ENCODE results near the gene CRIP2. TPM values are rescaled to one million over a fixed set of nuclear protein-coding genes. Genes with fewer than 3 reads are reported as not detected.

The CRIP2 gene
- total RNA-seq, 1 donor from 2014 or later, result 38.3 TPM

GRCh38 chr14:105482486-105483110, 8.0 kb downstream of the CRIP2 start:
- peaks cover 59% of the 10 kb centered on the region for H3K27me3 Mint-ChIP-seq (ENCODE audit: low read depth)

GRCh38 chr14:105483300-105484068, 8.9 kb downstream of the CRIP2 start:
- Mint-ChIP-seq H3K4me1 (peaks cover 21% of the 10 kb centered on the region), H3K9me3 (no peaks in the 10 kb centered on the region), H3K27ac (ENCODE audit: unreplicated experiment) (no peak overlapping the region), H3K36me3 (ENCODE audit: low read depth) (no peaks in the 10 kb centered on the region), H3K27me3 (ENCODE audit: low read depth) (peaks cover 66% of the 10 kb centered on the region), H3K4me3 (no peak overlapping the region)
- no peak for TF ChIP-seq CTCF (conservative IDR thresholded peaks at IDR 0.05)
- no peak for DNase-seq (ENCODE audit: low read depth, low spot score)

More at GRCh38 chr14:105482486-105483110, 8.0 kb downstream of the CRIP2 start:
- peaks cover 21% of the 10 kb centered on the region for H3K4me1 Mint-ChIP-seq
- no peaks in the 10 kb centered on the region for H3K9me3 Mint-ChIP-seq
- H3K4me3 Mint-ChIP-seq, result peak overlapping the region; percentile 84
- no peaks in the 10 kb centered on the region for H3K36me3 Mint-ChIP-seq (ENCODE audit: low read depth)
- DNase-seq (ENCODE audit: low read depth, low spot score), result no peak
- peak overlapping the region; percentile 99 for H3K27ac Mint-ChIP-seq (ENCODE audit: unreplicated experiment)
- TF ChIP-seq CTCF (conservative IDR thresholded peaks at IDR 0.05), result no peak

- H3K36me3 Mint-ChIP-seq (ENCODE audit: low read depth), result no peaks in the 10 kb centered on the region
- H3K27me3 Mint-ChIP-seq (ENCODE audit: low read depth), result peaks cover 66% of the 10 kb centered on the region
- peaks cover 22% of the 10 kb centered on the region for H3K4me1 Mint-ChIP-seq
- H3K27ac Mint-ChIP-seq (ENCODE audit: unreplicated experiment), result no peak overlapping the region
- H3K9me3 Mint-ChIP-seq, result no peaks in the 10 kb centered on the region
- H3K4me3 Mint-ChIP-seq, result peak overlapping the region; percentile 13
- no peak for DNase-seq (ENCODE audit: low read depth, low spot score)
- TF ChIP-seq CTCF (conservative IDR thresholded peaks at IDR 0.05), result no peak
Observed at GRCh38 chr14:105484069-105484996, 9.7 kb downstream of the CRIP2 start.

GRCh38 chr14:105484997-105485393, 10.4 kb downstream of the CRIP2 start:
- Mint-ChIP-seq H3K9me3 (no peaks in the 10 kb centered on the region), H3K4me1 (peaks cover 26% of the 10 kb centered on the region), H3K27me3 (ENCODE audit: low read depth) (peaks cover 64% of the 10 kb centered on the region), H3K27ac (ENCODE audit: unreplicated experiment) (no peak overlapping the region), H3K4me3 (no peak overlapping the region), H3K36me3 (ENCODE audit: low read depth) (no peaks in the 10 kb centered on the region)
- DNase-seq (ENCODE audit: low read depth, low spot score), result no peak
- TF ChIP-seq CTCF (conservative IDR thresholded peaks at IDR 0.05), result no peak

GRCh38 chr14:105485739-105486162, 11.1 kb downstream of the CRIP2 start:
- TF ChIP-seq CTCF (conservative IDR thresholded peaks at IDR 0.05), result peak; percentile 64
- peaks cover 57% of the 10 kb centered on the region for H3K27me3 Mint-ChIP-seq (ENCODE audit: low read depth)
- DNase-seq (ENCODE audit: low read depth, low spot score), result peak; percentile 59
- H3K36me3 Mint-ChIP-seq (ENCODE audit: low read depth), result no peaks in the 10 kb centered on the region
- peaks cover 26% of the 10 kb centered on the region for H3K4me1 Mint-ChIP-seq
- no peak overlapping the region for H3K27ac Mint-ChIP-seq (ENCODE audit: unreplicated experiment)
- peak overlapping the region; percentile 57 for H3K4me3 Mint-ChIP-seq
- no peaks in the 10 kb centered on the region for H3K9me3 Mint-ChIP-seq
